Progenitor cell of endocrine pancreas (in vitro differentiated cells): ENCODE measurements around the gene ATP6V1C2. TPM values are rescaled to one million over a fixed set of nuclear protein-coding genes. Genes with fewer than 3 reads are reported as not detected.

Source experiments
- DNase-seq: peaks from one replicate; pipeline ENCODE4 v3.0.0; 2021; ENCODE audit warnings: low spot score; ENCODE audit not compliant: unreplicated experiment
- H3K27ac Mint-ChIP-seq: 2 replicates; pipeline ENCODE4 v1.8.0; 2021; ENCODE audit warnings: mild to moderate bottlenecking, moderate library complexity, mixed read lengths
- H3K27me3 Mint-ChIP-seq: 2 replicates; pipeline ENCODE4 v1.8.0; 2021; ENCODE audit warnings: mixed read lengths
- H3K36me3 Mint-ChIP-seq: 2 replicates; pipeline ENCODE4 v1.8.0; 2022; ENCODE audit warnings: mixed read lengths; ENCODE audit not compliant: insufficient read depth
- H3K4me1 Mint-ChIP-seq: 2 replicates; pipeline ENCODE4 v1.8.0; 2021; ENCODE audit warnings: low read depth, mixed read lengths
- H3K4me3 Mint-ChIP-seq: 2 replicates; pipeline ENCODE4 v1.8.0; 2021; ENCODE audit warnings: low read depth, mild to moderate bottlenecking, moderate library complexity, mixed read lengths
- H3K9me3 Mint-ChIP-seq: 2 replicates; pipeline ENCODE4 v1.8.0; 2021; ENCODE audit warnings: low read depth, mixed read lengths
- CTCF ChIP-seq: fragments of 200-600 bp; sonication (generic); IDR thresholded peaks from one replicate; pipeline ENCODE4 v1.5.0; 2021; ENCODE audit warnings: antibody characterized with exemption, mild to moderate bottlenecking; ENCODE audit not compliant: unreplicated experiment
- total RNA-seq: library from RNA; stranded (reverse); gene quantifications from 2 replicates; pipeline ENCODE4 v1.2.1, GENCODE V29; 2021

Gene ATP6V1C2
- total RNA-seq, 1 donor from 2014 or later = 0.19 TPM

- Mint-ChIP-seq H3K27ac (peak overlapping the region; percentile 37), H3K4me3 (no peak overlapping the region), H3K9me3 (no peaks in the 10 kb centered on the region), H3K27me3 (no peaks in the 10 kb centered on the region), H3K36me3 (peaks cover 1% of the 10 kb centered on the region), H3K4me1 (peaks cover 2% of the 10 kb centered on the region)
- TF ChIP-seq CTCF = no peak
- DNase-seq = no peak
These were observed 52.5 kb downstream of the ATP6V1C2 start for GRCh38 chr2:10773821-10774341.

- TF ChIP-seq CTCF = no peak
- Mint-ChIP-seq H3K9me3 (no peaks in the 10 kb centered on the region), H3K4me1 (peaks cover 2% of the 10 kb centered on the region), H3K27ac (peak overlapping the region; percentile 37), H3K27me3 (no peaks in the 10 kb centered on the region), H3K36me3 (peaks cover 1% of the 10 kb centered on the region), H3K4me3 (no peak overlapping the region)
- DNase-seq = no peak
These were observed 53.0 kb downstream of the ATP6V1C2 start for GRCh38 chr2:10774394-10774793.

GRCh38 chr2:10775021-10775780, 53.8 kb downstream of the ATP6V1C2 start:
- peaks cover 1% of the 10 kb centered on the region for H3K36me3 Mint-ChIP-seq
- H3K27me3 Mint-ChIP-seq = no peaks in the 10 kb centered on the region
- H3K9me3 Mint-ChIP-seq = no peaks in the 10 kb centered on the region
- H3K4me1 Mint-ChIP-seq = peaks cover 2% of the 10 kb centered on the region
- H3K27ac Mint-ChIP-seq = no peak overlapping the region
- DNase-seq = no peak
- H3K4me3 Mint-ChIP-seq = no peak overlapping the region
- no peak for TF ChIP-seq CTCF

GRCh38 chr2:10775831-10776230, 54.4 kb downstream of the ATP6V1C2 start:
- no peak overlapping the region for H3K4me3 Mint-ChIP-seq
- no peak for DNase-seq
- H3K9me3 Mint-ChIP-seq = no peaks in the 10 kb centered on the region
- H3K27ac Mint-ChIP-seq = no peak overlapping the region
- H3K36me3 Mint-ChIP-seq = peaks cover 1% of the 10 kb centered on the region
- TF ChIP-seq CTCF = no peak
- H3K4me1 Mint-ChIP-seq = peaks cover 2% of the 10 kb centered on the region
- no peaks in the 10 kb centered on the region for H3K27me3 Mint-ChIP-seq

GRCh38 chr2:10776231-10776977, 55.0 kb downstream of the ATP6V1C2 start:
- Mint-ChIP-seq H3K27ac (no peak overlapping the region), H3K27me3 (no peaks in the 10 kb centered on the region), H3K36me3 (peaks cover 2% of the 10 kb centered on the region), H3K9me3 (no peaks in the 10 kb centered on the region), H3K4me1 (peaks cover 2% of the 10 kb centered on the region), H3K4me3 (no peak overlapping the region)
- DNase-seq = no peak
- no peak for TF ChIP-seq CTCF
